ENCODE results near the gene FAM120B. TPM values are rescaled to one million over a fixed set of nuclear protein-coding genes. Genes with fewer than 3 reads are reported as not detected.

Gene FAM120B
- total RNA-seq, 2 experiments from 2014 or later, result 20.4 to 26.0 TPM

GRCh38 chr6:170367241-170367640, 60.7 kb downstream of the FAM120B start:
- Mint-ChIP-seq H3K4me3 (no peak overlapping the region), H3K9me3 (ENCODE audit: low read depth) (no peaks in the 10 kb centered on the region), H3K36me3 (peaks cover 8% of the 10 kb centered on the region), H3K4me1 (peaks cover 20% of the 10 kb centered on the region), H3K27ac (no peak overlapping the region), H3K27me3 (no peaks in the 10 kb centered on the region)
- CTCF ChIA-PET, result interaction anchor here (1.3 kb wide), 1 partner anchor 150 kb away, joined by 3 read pairs; no protein-coding TSS in a partner anchor
- no peak for DNase-seq
- ATAC-seq, result no peak

- no peak for ATAC-seq
- Mint-ChIP-seq H3K27me3 (no peaks in the 10 kb centered on the region), H3K4me1 (peaks cover 20% of the 10 kb centered on the region), H3K9me3 (ENCODE audit: low read depth) (no peaks in the 10 kb centered on the region), H3K4me3 (no peak overlapping the region), H3K36me3 (peaks cover 8% of the 10 kb centered on the region), H3K27ac (no peak overlapping the region)
- no peak for DNase-seq
- CTCF ChIA-PET, result no interaction called here
These were observed 62.0 kb downstream of the FAM120B start for GRCh38 chr6:170368544-170368943.

- DNase-seq (no peak), ATAC-seq (no peak)
- no peak overlapping the region for H3K4me3 Mint-ChIP-seq
- H3K9me3 Mint-ChIP-seq (ENCODE audit: low read depth), result no peaks in the 10 kb centered on the region
- H3K27me3 Mint-ChIP-seq, result no peaks in the 10 kb centered on the region
- H3K36me3 Mint-ChIP-seq, result peaks cover 7% of the 10 kb centered on the region
- no peak overlapping the region for H3K27ac Mint-ChIP-seq
- H3K4me1 Mint-ChIP-seq, result peaks cover 16% of the 10 kb centered on the region
- CTCF ChIA-PET, result no interaction called here
These were observed 62.8 kb downstream of the FAM120B start for GRCh38 chr6:170369403-170369802.

- CTCF ChIA-PET, result no interaction called here
- peaks cover 16% of the 10 kb centered on the region for H3K4me1 Mint-ChIP-seq
- no peak overlapping the region for H3K4me3 Mint-ChIP-seq
- ATAC-seq (peak; percentile 63), DNase-seq (no peak)
- H3K9me3 Mint-ChIP-seq (ENCODE audit: low read depth), result no peaks in the 10 kb centered on the region
- peaks cover 6% of the 10 kb centered on the region for H3K36me3 Mint-ChIP-seq
- H3K27ac Mint-ChIP-seq, result no peak overlapping the region
- no peaks in the 10 kb centered on the region for H3K27me3 Mint-ChIP-seq
These were observed 63.9 kb downstream of the FAM120B start for GRCh38 chr6:170370416-170370815.

- Mint-ChIP-seq H3K27ac (peak overlapping the region; percentile 47), H3K9me3 (ENCODE audit: low read depth) (no peaks in the 10 kb centered on the region), H3K27me3 (no peaks in the 10 kb centered on the region), H3K4me1 (peaks cover 16% of the 10 kb centered on the region), H3K4me3 (no peak overlapping the region), H3K36me3 (peaks cover 7% of the 10 kb centered on the region)
- ATAC-seq (no peak), DNase-seq (no peak)
- CTCF ChIA-PET, result no interaction called here
These were observed 64.5 kb downstream of the FAM120B start for GRCh38 chr6:170371080-170371479.

- Mint-ChIP-seq H3K36me3 (peaks cover 9% of the 10 kb centered on the region), H3K4me3 (no peak overlapping the region)
- CTCF ChIA-PET, result no interaction called here
These were observed 65.0 kb downstream of the FAM120B start for GRCh38 chr6:170371588-170371987.

GRCh38 chr6:170372380-170373325, 66.1 kb downstream of the FAM120B start:
- Mint-ChIP-seq H3K36me3 (peaks cover 9% of the 10 kb centered on the region), H3K4me1 (peaks cover 21% of the 10 kb centered on the region), H3K9me3 (ENCODE audit: low read depth) (no peaks in the 10 kb centered on the region), H3K27me3 (no peaks in the 10 kb centered on the region), H3K27ac (no peak overlapping the region), H3K4me3 (no peak overlapping the region)
- CTCF ChIA-PET, result interaction anchor here (1.2 kb wide), 1 partner anchor 12 kb away, joined by 4 read pairs; no protein-coding TSS in a partner anchor
- DNase-seq (no peak), ATAC-seq (no peak)

More at GRCh38 chr6:170371588-170371987, 65.0 kb downstream of the FAM120B start:
- Mint-ChIP-seq H3K9me3 (ENCODE audit: low read depth) (no peaks in the 10 kb centered on the region), H3K27me3 (no peaks in the 10 kb centered on the region), H3K27ac (peak overlapping the region; percentile 47), H3K4me1 (peaks cover 20% of the 10 kb centered on the region)
- ATAC-seq (no peak), DNase-seq (no peak)

- DNase-seq, result no peak
- no peak for ATAC-seq
- peaks cover 33% of the 10 kb centered on the region for H3K4me1 Mint-ChIP-seq
- no peak overlapping the region for H3K27ac Mint-ChIP-seq
- no peaks in the 10 kb centered on the region for H3K9me3 Mint-ChIP-seq (ENCODE audit: low read depth)
- peaks cover 11% of the 10 kb centered on the region for H3K36me3 Mint-ChIP-seq
- CTCF ChIA-PET, result no interaction called here
- no peaks in the 10 kb centered on the region for H3K27me3 Mint-ChIP-seq
- H3K4me3 Mint-ChIP-seq, result no peak overlapping the region
These were observed 68.2 kb downstream of the FAM120B start for GRCh38 chr6:170374571-170375444.

GRCh38 chr6:170375661-170376060, 69.1 kb downstream of the FAM120B start:
- no peaks in the 10 kb centered on the region for H3K27me3 Mint-ChIP-seq
- no peak for ATAC-seq

GRCh38 chr6:170376386-170377043, 70.0 kb downstream of the FAM120B start:
- no peak overlapping the region for H3K27ac Mint-ChIP-seq
- H3K27me3 Mint-ChIP-seq, result no peaks in the 10 kb centered on the region
- H3K4me3 Mint-ChIP-seq, result no peak overlapping the region
- peaks cover 22% of the 10 kb centered on the region for H3K4me1 Mint-ChIP-seq
- no peak for ATAC-seq
- peaks cover 9% of the 10 kb centered on the region for H3K36me3 Mint-ChIP-seq
- H3K9me3 Mint-ChIP-seq (ENCODE audit: low read depth), result no peaks in the 10 kb centered on the region
- CTCF ChIA-PET, result no interaction called here
- no peak for DNase-seq

More at GRCh38 chr6:170375661-170376060, 69.1 kb downstream of the FAM120B start:
- H3K36me3 Mint-ChIP-seq, result peaks cover 11% of the 10 kb centered on the region
- H3K27ac Mint-ChIP-seq, result no peak overlapping the region
- DNase-seq, result no peak
- no peaks in the 10 kb centered on the region for H3K9me3 Mint-ChIP-seq (ENCODE audit: low read depth)
- CTCF ChIA-PET, result no interaction called here
- H3K4me1 Mint-ChIP-seq, result peaks cover 26% of the 10 kb centered on the region
- no peak overlapping the region for H3K4me3 Mint-ChIP-seq

GRCh38 chr6:170378502-170378901, 71.9 kb downstream of the FAM120B start:
- ATAC-seq, result peak; percentile 80

GRCh38 chr6:170381562-170381961, 75.0 kb downstream of the FAM120B start:
- no peak for DNase-seq

More at GRCh38 chr6:170378502-170378901, 71.9 kb downstream of the FAM120B start:
- Mint-ChIP-seq H3K4me1 (peaks cover 22% of the 10 kb centered on the region), H3K9me3 (ENCODE audit: low read depth) (no peaks in the 10 kb centered on the region), H3K27me3 (no peaks in the 10 kb centered on the region), H3K27ac (peak overlapping the region; percentile 77), H3K4me3 (peak overlapping the region; percentile 46), H3K36me3 (peaks cover 8% of the 10 kb centered on the region)
- CTCF ChIA-PET, result interaction anchor here (0.6 to 1.5 kb wide), 2 partner anchors 9 to 15 kb away, joined by 3 to 4 read pairs; no protein-coding TSS in a partner anchor
- peak; percentile 68 for DNase-seq

More at GRCh38 chr6:170381562-170381961, 75.0 kb downstream of the FAM120B start:
- CTCF ChIA-PET, result no interaction called here
- Mint-ChIP-seq H3K9me3 (ENCODE audit: low read depth) (no peaks in the 10 kb centered on the region), H3K36me3 (peaks cover 5% of the 10 kb centered on the region), H3K4me3 (no peak overlapping the region), H3K27me3 (no peaks in the 10 kb centered on the region), H3K4me1 (peaks cover 19% of the 10 kb centered on the region), H3K27ac (no peak overlapping the region)
- ATAC-seq, result no peak

All from activated CD8-positive, alpha-beta memory T cell treated with anti-CD3 and anti-CD28 coated beads, Interleukin-2, amount 10 ng/mL, durations not matched to agents 7 days and 5 days (primary cell).